Transverse colon (tissue), 4 donors: ENCODE data around the gene ACTL7B. TPM values are rescaled to one million over a fixed set of nuclear protein-coding genes. Genes with fewer than 3 reads are reported as not detected.

Source experiments
- DNase-seq: peaks from one replicate; pipeline ENCODE4 v3.0.0-alpha.2; 2019
- H3K27ac ChIP-seq, 4 donors: fragments of 200-600 bp; sonication (generic); 2 replicates each; pipeline ENCODE4 v1.5.1; 2016 to 2018; ENCODE audit warnings: inconsistent platforms in 4 of 4
- H3K27me3 ChIP-seq: fragments of 200-600 bp; sonication (generic); 2 replicates; pipeline ENCODE4 v1.5.1; 2017; ENCODE audit warnings: inconsistent platforms
- H3K36me3 ChIP-seq, 4 donors: fragments of 200-600 bp; sonication (generic); 2 replicates each; pipeline ENCODE4 v1.5.1; 2017 to 2019; ENCODE audit warnings: inconsistent platforms in 4 of 4
- H3K4me1 ChIP-seq, 4 donors: fragments of 200-600 bp; sonication (generic); 2 replicates each; pipeline ENCODE4 v1.5.1; 2017 to 2020; ENCODE audit warnings: inconsistent platforms in 4 of 4
- H3K4me3 ChIP-seq, 4 donors: fragments of 200-600 bp; sonication (generic); 1 replicate in 1 of 4; 2 replicates in 3 of 4; pipeline versions ENCODE4 v1.5.1 to v1.6.1; 2017 to 2019; ENCODE audit warnings: inconsistent platforms in 4 of 4
- H3K9me3 ChIP-seq, 2 donors: fragments of 200-600 bp; sonication (generic); 2 replicates each; pipeline ENCODE4 v1.5.1; 2017 to 2019; ENCODE audit warnings: inconsistent platforms in 2 of 2
- EP300 ChIP-seq: sonication (generic); formaldehyde crosslinking; IDR thresholded peaks from one replicate; pipeline ENCODE4 v1.6.1; 2017; ENCODE audit warnings: antibody characterized with exemption, low read depth
- POLR2A ChIP-seq: fragments of 450-650 bp; IDR thresholded peaks from one replicate; pipeline ENCODE4 v1.6.1; 2016; ENCODE audit warnings: antibody characterized with exemption, mild to moderate bottlenecking, moderate library complexity
- POLR2AphosphoS5 ChIP-seq, 3 donors: sonication (generic); formaldehyde crosslinking; IDR thresholded peaks; one replicate each; pipeline ENCODE4 v1.6.1; 2016; ENCODE audit warnings: antibody characterized with exemption in 3 of 3
- WGBS, 2 donors: methylation state at CpG; one replicate each; pipeline ENCODE4 v1.1.5; 2018; ENCODE audit warnings: low coverage in 1 of 2; 5-methylcytosine and 5-hydroxymethylcytosine counted together
- in situ Hi-C, 4 donors: fragments of 200-750 bp; cut with MboI; loops; one replicate each; pipeline versions ENCODE4 v1.15.0 to v1.15.1; 2017; ENCODE audit warnings: low sequenced_read_pairs in 3 of 4, low pct_ligation_motif_present in 1 of 4, low pct_unique_long_range_greater_than_20kb in 1 of 4
- intact Hi-C: fragments of 100-400 bp; cut with DNase I; formaldehyde crosslinking; loops from one replicate; pipeline ENCODE4 v1.15.1; 2023; ENCODE audit warnings: low total_unique reads
- total RNA-seq, 4 donors: library from RNA; depleted of rRNA; stranded (reverse); fragments of >200 nt; gene quantifications; one replicate each; pipeline ENCODE4 v1.1.0, GENCODE V29; 2016
- TF ChIP-seq, protein P1 (sequence below), 5 experiments: fragments of 200-600 bp in 3 of 5; fragments of 450-650 bp in 2 of 5; sonication (generic) in 3 of 5; IDR thresholded peaks; 1 replicate in 2 of 5; 2 replicates in 3 of 5; pipeline ENCODE4 v1.5.1; 2016 to 2017; ENCODE audit warnings: antibody characterized with exemption in 5 of 5, inconsistent platforms in 3 of 5, mild to moderate bottlenecking in 2 of 5, moderate library complexity in 1 of 5

The ACTL7B gene
- total RNA-seq, 4 donors from 2014 or later, result not detected

DNA sequence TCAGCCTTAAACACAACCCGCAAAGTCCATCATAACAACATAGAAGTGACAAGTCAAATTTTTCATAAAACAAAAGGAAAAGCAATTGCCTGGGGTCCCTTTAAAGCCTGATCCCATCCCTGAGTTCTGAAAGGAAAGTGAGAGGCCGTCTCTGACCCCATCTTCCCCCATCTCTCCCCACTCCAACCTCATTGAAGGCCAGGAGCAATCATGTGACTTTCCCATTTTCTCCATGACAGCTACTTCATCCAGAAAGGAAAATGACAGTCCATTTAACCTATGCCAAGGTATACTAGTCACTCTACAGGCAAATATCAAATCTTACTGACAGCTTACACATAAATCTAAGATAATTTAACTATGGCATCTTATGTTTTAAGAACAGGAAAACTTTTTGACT, 21.7 kb upstream of the ACTL7B start:
- 94 to 100% methylated on average over 2 of the region's 2 CpGs for WGBS, 2 donors
- Histone ChIP-seq H3K36me3 (peaks cover 0 to 71% (median 29%) of the 10 kb centered on the region in 4 donors), H3K27me3 (no peaks in the 10 kb centered on the region), H3K4me3 (no peak overlapping the region), H3K27ac (no peak overlapping the region), H3K9me3 (no peaks in the 10 kb centered on the region), H3K4me1 (no peaks in the 10 kb centered on the region)
- no peak for DNase-seq
- intact Hi-C loops, result no loop called here
- in situ Hi-C loops, result no loop called here
- TF ChIP-seq POLR2AphosphoS5 (IDR thresholded peaks at IDR 0.05) (no peak), EP300 (no peak)
- TF ChIP-seq, protein P1, sequence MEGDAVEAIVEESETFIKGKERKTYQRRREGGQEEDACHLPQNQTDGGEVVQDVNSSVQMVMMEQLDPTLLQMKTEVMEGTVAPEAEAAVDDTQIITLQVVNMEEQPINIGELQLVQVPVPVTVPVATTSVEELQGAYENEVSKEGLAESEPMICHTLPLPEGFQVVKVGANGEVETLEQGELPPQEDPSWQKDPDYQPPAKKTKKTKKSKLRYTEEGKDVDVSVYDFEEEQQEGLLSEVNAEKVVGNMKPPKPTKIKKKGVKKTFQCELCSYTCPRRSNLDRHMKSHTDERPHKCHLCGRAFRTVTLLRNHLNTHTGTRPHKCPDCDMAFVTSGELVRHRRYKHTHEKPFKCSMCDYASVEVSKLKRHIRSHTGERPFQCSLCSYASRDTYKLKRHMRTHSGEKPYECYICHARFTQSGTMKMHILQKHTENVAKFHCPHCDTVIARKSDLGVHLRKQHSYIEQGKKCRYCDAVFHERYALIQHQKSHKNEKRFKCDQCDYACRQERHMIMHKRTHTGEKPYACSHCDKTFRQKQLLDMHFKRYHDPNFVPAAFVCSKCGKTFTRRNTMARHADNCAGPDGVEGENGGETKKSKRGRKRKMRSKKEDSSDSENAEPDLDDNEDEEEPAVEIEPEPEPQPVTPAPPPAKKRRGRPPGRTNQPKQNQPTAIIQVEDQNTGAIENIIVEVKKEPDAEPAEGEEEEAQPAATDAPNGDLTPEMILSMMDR (IDR thresholded peaks at IDR 0.05), result no peak

DNA sequence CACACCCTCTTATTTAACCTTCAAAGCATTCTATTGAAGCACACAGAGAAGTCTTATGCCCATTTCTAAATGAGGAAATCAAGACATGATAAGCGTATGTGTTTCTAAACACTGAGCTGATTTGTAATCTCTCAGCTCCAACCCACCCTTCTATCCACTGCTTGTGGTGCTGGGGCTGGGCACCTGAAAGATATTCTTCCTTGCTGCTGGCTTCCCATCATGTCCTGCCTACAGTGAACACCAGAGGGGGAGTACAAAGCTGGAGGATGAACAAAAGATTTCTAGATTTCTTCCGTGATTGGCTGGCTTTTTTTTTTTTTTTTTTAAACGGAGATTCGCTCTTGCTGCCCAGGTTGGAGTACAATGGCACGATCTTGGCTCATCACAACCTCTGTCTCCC, 20.6 kb upstream of the ACTL7B start:
- 90 to 95% methylated on average over 4 to 5 of the region's 5 CpGs for WGBS, 2 donors
- H3K4me3 ChIP-seq, result no peak overlapping the region
- intact Hi-C loops (no loop called here), in situ Hi-C loops (no loop called here)
- TF ChIP-seq POLR2A (no peak), POLR2AphosphoS5 (IDR thresholded peaks at IDR 0.05) (no peak), EP300 (no peak)
- TF ChIP-seq, protein P1 (IDR thresholded peaks at IDR 0.05), result no peak
- H3K4me1 ChIP-seq, result no peaks in the 10 kb centered on the region
- no peaks in the 10 kb centered on the region for H3K9me3 ChIP-seq
- H3K27ac ChIP-seq, result no peak overlapping the region
- H3K36me3 ChIP-seq, result peaks cover 0 to 70% (median 34%) of the 10 kb centered on the region in 4 donors
- H3K27me3 ChIP-seq, result no peaks in the 10 kb centered on the region
- DNase-seq, result no peak

DNA sequence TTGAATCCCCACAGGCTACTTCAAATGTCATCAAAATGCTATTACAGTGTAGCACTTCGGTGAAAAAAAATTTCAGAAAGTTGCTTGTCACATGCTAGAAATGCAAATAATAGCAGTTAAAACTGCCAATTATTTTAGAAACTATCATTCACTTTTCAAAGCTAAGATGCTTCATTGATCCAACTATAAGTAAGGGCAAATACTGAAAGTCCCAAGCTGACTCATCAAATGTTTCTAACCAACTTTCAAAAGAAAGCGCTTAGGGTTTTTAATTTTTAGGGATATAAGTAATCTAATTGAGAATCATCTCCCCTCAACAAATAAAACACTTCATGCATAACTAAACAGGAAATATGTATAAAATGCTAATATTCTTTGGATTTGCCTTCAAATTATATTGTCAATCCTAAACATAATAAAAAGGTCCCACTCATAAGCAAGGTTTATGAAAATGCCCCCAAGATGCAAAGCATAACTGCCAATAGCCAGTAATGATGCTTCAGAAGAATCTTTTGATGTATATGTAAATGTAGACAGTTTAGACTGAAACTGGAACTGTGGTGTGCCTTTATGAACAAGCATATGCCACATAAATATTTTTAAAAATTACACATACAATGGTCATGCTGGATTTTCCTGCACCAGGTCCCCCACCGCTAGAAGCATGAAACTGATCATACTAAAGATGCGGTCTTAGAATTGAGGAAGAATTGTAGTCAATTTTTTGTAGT, 18.4 kb upstream of the ACTL7B start:
- H3K36me3 ChIP-seq, result peaks cover 0 to 69% (median 29%) of the 10 kb centered on the region in 4 donors
- in situ Hi-C loops, result loop anchor here in 1 of 4 donors (25.0 kb wide), 1 partner anchor 88 kb away; no protein-coding TSS in a partner anchor
- H3K27me3 ChIP-seq, result no peaks in the 10 kb centered on the region
- no peaks in the 10 kb centered on the region for H3K4me1 ChIP-seq
- no peaks in the 10 kb centered on the region for H3K9me3 ChIP-seq
- intact Hi-C loops, result no loop called here
- H3K4me3 ChIP-seq, result no peak overlapping the region
- WGBS, 2 donors, result 82 to 94% methylated on average over 3 to 4 of the region's 4 CpGs
- TF ChIP-seq EP300 (no peak), POLR2A (no peak), POLR2AphosphoS5 (IDR thresholded peaks at IDR 0.05) (no peak)
- TF ChIP-seq, protein P1 (IDR thresholded peaks at IDR 0.05), result no peak
- no peak for DNase-seq
- no peak overlapping the region for H3K27ac ChIP-seq

DNA sequence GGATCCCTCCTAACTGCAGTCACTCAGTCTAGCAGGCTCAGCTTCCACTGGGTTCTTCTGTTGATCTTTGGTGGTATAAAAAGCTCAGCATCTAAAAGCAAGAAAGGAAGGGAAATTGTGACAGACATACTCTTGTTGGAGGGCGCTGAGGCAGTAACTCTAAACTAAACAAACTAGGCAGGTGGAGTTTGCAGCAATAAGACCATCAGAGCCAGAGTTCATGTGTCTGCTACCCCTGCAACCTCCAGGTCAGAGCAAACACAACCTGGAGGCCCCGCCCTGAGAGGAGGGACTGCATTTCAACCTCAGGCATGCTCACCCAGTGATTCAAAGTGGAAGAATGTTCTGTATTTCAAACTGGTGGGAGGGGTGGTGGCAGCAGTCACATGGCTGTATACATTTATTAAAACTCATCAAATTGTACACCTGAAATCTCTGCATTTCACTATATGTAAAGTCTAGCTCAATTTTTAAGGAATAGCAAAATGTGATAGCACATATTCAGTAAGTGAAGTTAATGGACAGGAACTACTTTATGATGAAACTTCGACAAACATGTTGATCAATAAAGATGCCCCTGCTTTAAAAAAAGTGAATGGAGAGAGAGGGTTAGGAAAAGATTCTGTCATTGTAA, 13.4 kb upstream of the ACTL7B start:
- Histone ChIP-seq H3K9me3 (no peaks in the 10 kb centered on the region), H3K27ac (no peak overlapping the region), H3K4me3 (no peak overlapping the region), H3K4me1 (no peaks in the 10 kb centered on the region), H3K36me3 (peaks cover 0 to 31% (median 12%) of the 10 kb centered on the region in 4 donors), H3K27me3 (no peaks in the 10 kb centered on the region)
- intact Hi-C loops (no loop called here), in situ Hi-C loops (loop anchor here in 1 of 4 donors (25.0 kb wide), 1 partner anchor 93 kb away; no protein-coding TSS in a partner anchor)
- DNase-seq, result no peak
- TF ChIP-seq, protein P1 (IDR thresholded peaks at IDR 0.05), result no peak
- TF ChIP-seq POLR2AphosphoS5 (IDR thresholded peaks at IDR 0.05) (no peak), POLR2A (no peak), EP300 (no peak)
- WGBS, 2 donors, result 71 to 83% methylated on average over 2 to 3 of the region's 3 CpGs
